ENCODE data around the gene SLC9A1. TPM values are rescaled to one million over a fixed set of nuclear protein-coding genes. Genes with fewer than 3 reads are reported as not detected.

SLC9A1 gene
- polyA plus RNA-seq, 4 donors, result 24.7 to 41.3 (median 40.7) TPM

GRCh38 chr1:27124405-27124804 is 30.5 kb downstream of the SLC9A1 start:
- Histone ChIP-seq H3K4me3 (ENCODE audit: low read depth in 1 of 3, low read length in 3 of 3) (no peak overlapping the region), H3K27me3 (ENCODE audit: control insufficient read depth in 3 of 3, insufficient read depth in 3 of 3, low read length in 3 of 3) (no peaks in the 10 kb centered on the region), H3K9me3 (ENCODE audit: control insufficient read depth in 2 of 2, insufficient read depth in 1 of 2, low read depth in 1 of 2, low read length in 1 of 2) (no peaks in the 10 kb centered on the region), H3K27ac (ENCODE audit: low read depth in 1 of 3, low read length in 2 of 3) (no peak overlapping the region), H3K36me3 (ENCODE audit: control insufficient read depth in 3 of 3, insufficient read depth in 2 of 3, low read depth in 1 of 3, low read length in 3 of 3) (peaks cover 0 to 45% (median 2%) of the 10 kb centered on the region in 3 donors), H3K4me1 (ENCODE audit: control insufficient read depth in 3 of 3, insufficient read depth in 2 of 3, low read depth in 1 of 3, low read length in 2 of 3) (peaks cover 2 to 8% (median 6%) of the 10 kb centered on the region in 3 donors)
- FAIRE-seq, result no peak
- WGBS, 3 donors, result 95 to 97% (median 97%) methylated on average over 3 of the region's 3 CpGs
- no peak for DNase-seq

- H3K9me3 ChIP-seq (ENCODE audit: control insufficient read depth in 2 of 2, insufficient read depth in 1 of 2, low read depth in 1 of 2, low read length in 1 of 2), result no peaks in the 10 kb centered on the region
- WGBS, 3 donors, result 11 to 45% (median 24%) methylated on average over 4 of the region's 4 CpGs
- peak; percentile 80 to 95 for DNase-seq
- H3K36me3 ChIP-seq (ENCODE audit: control insufficient read depth in 3 of 3, insufficient read depth in 2 of 3, low read depth in 1 of 3, low read length in 3 of 3), result peaks cover 0 to 42% (median 0%) of the 10 kb centered on the region in 3 donors
- H3K4me3 ChIP-seq (ENCODE audit: low read depth in 1 of 3, low read length in 3 of 3), result no peak overlapping the region
- peaks cover 5 to 15% (median 15%) of the 10 kb centered on the region in 3 donors for H3K4me1 ChIP-seq (ENCODE audit: control insufficient read depth in 3 of 3, insufficient read depth in 2 of 3, low read depth in 1 of 3, low read length in 2 of 3)
- no peak for FAIRE-seq
- peak overlapping the region in 2 of 3 donors; percentile 17 to 82 for H3K27ac ChIP-seq (ENCODE audit: low read depth in 1 of 3, low read length in 2 of 3)
- H3K27me3 ChIP-seq (ENCODE audit: control insufficient read depth in 3 of 3, insufficient read depth in 3 of 3, low read length in 3 of 3), result no peaks in the 10 kb centered on the region
Measured at GRCh38 chr1:27122652-27123051, 32.3 kb downstream of the SLC9A1 start.

- no peak overlapping the region for H3K4me3 ChIP-seq (ENCODE audit: low read depth in 1 of 3, low read length in 3 of 3)
- 63 to 76% (median 68%) methylated on average over 1 of the region's 1 CpG for WGBS, 3 donors
Measured at GRCh38 chr1:27120854-27121253, 34.1 kb downstream of the SLC9A1 start.

GRCh38 chr1:27118440-27118689 is 36.6 kb downstream of the SLC9A1 start:
- FAIRE-seq (no peak), DNase-seq (no peak)
- Histone ChIP-seq H3K9me3 (ENCODE audit: control insufficient read depth in 2 of 2, insufficient read depth in 1 of 2, low read depth in 1 of 2, low read length in 1 of 2) (no peaks in the 10 kb centered on the region), H3K4me1 (ENCODE audit: control insufficient read depth in 3 of 3, insufficient read depth in 2 of 3, low read depth in 1 of 3, low read length in 2 of 3) (peaks cover 13 to 37% (median 23%) of the 10 kb centered on the region in 3 donors), H3K4me3 (ENCODE audit: low read depth in 1 of 3, low read length in 3 of 3) (no peak overlapping the region), H3K36me3 (ENCODE audit: control insufficient read depth in 3 of 3, insufficient read depth in 2 of 3, low read depth in 1 of 3, low read length in 3 of 3) (peaks cover 0 to 28% (median 2%) of the 10 kb centered on the region in 3 donors), H3K27ac (ENCODE audit: low read depth in 1 of 3, low read length in 2 of 3) (peak overlapping the region; percentile 44 to 83 (median 61)), H3K27me3 (ENCODE audit: control insufficient read depth in 3 of 3, insufficient read depth in 3 of 3, low read length in 3 of 3) (no peaks in the 10 kb centered on the region)
- WGBS, 3 donors, result 79 to 97% (median 85%) methylated on average over 4 of the region's 4 CpGs

More at GRCh38 chr1:27120854-27121253, 34.1 kb downstream of the SLC9A1 start:
- FAIRE-seq, result no peak
- no peaks in the 10 kb centered on the region for H3K9me3 ChIP-seq (ENCODE audit: control insufficient read depth in 2 of 2, insufficient read depth in 1 of 2, low read depth in 1 of 2, low read length in 1 of 2)
- H3K27ac ChIP-seq (ENCODE audit: low read depth in 1 of 3, low read length in 2 of 3), result no peak overlapping the region
- H3K4me1 ChIP-seq (ENCODE audit: control insufficient read depth in 3 of 3, insufficient read depth in 2 of 3, low read depth in 1 of 3, low read length in 2 of 3), result peaks cover 13 to 27% (median 23%) of the 10 kb centered on the region in 3 donors
- no peaks in the 10 kb centered on the region for H3K27me3 ChIP-seq (ENCODE audit: control insufficient read depth in 3 of 3, insufficient read depth in 3 of 3, low read length in 3 of 3)
- no peak for DNase-seq
- peaks cover 0 to 24% (median 0%) of the 10 kb centered on the region in 3 donors for H3K36me3 ChIP-seq (ENCODE audit: control insufficient read depth in 3 of 3, insufficient read depth in 2 of 3, low read depth in 1 of 3, low read length in 3 of 3)

GRCh38 chr1:27117733-27118439 is 37.0 kb downstream of the SLC9A1 start:
- Histone ChIP-seq H3K4me1 (ENCODE audit: control insufficient read depth in 3 of 3, insufficient read depth in 2 of 3, low read depth in 1 of 3, low read length in 2 of 3) (peaks cover 13 to 37% (median 23%) of the 10 kb centered on the region in 3 donors), H3K36me3 (ENCODE audit: control insufficient read depth in 3 of 3, insufficient read depth in 2 of 3, low read depth in 1 of 3, low read length in 3 of 3) (peaks cover 0 to 33% (median 2%) of the 10 kb centered on the region in 3 donors), H3K4me3 (ENCODE audit: low read depth in 1 of 3, low read length in 3 of 3) (no peak overlapping the region), H3K9me3 (ENCODE audit: control insufficient read depth in 2 of 2, insufficient read depth in 1 of 2, low read depth in 1 of 2, low read length in 1 of 2) (no peaks in the 10 kb centered on the region), H3K27ac (ENCODE audit: low read depth in 1 of 3, low read length in 2 of 3) (peak overlapping the region; percentile 44 to 83 (median 61)), H3K27me3 (ENCODE audit: control insufficient read depth in 3 of 3, insufficient read depth in 3 of 3, low read length in 3 of 3) (no peaks in the 10 kb centered on the region)
- WGBS, 3 donors, result 36 to 61% (median 60%) methylated on average over 12 of the region's 12 CpGs
- no peak for FAIRE-seq
- DNase-seq, result peak in 1 of 2 donors; percentile 73

- DNase-seq, result no peak
- no peaks in the 10 kb centered on the region for H3K27me3 ChIP-seq (ENCODE audit: control insufficient read depth in 3 of 3, insufficient read depth in 3 of 3, low read length in 3 of 3)
- no peak overlapping the region for H3K4me3 ChIP-seq (ENCODE audit: low read depth in 1 of 3, low read length in 3 of 3)
- H3K36me3 ChIP-seq (ENCODE audit: control insufficient read depth in 3 of 3, insufficient read depth in 2 of 3, low read depth in 1 of 3, low read length in 3 of 3), result peaks cover 0 to 40% (median 2%) of the 10 kb centered on the region in 3 donors
- FAIRE-seq, result no peak
- peaks cover 11 to 38% (median 19%) of the 10 kb centered on the region in 3 donors for H3K4me1 ChIP-seq (ENCODE audit: control insufficient read depth in 3 of 3, insufficient read depth in 2 of 3, low read depth in 1 of 3, low read length in 2 of 3)
- peak overlapping the region; percentile 42 to 83 (median 76) for H3K27ac ChIP-seq (ENCODE audit: low read depth in 1 of 3, low read length in 2 of 3)
- H3K9me3 ChIP-seq (ENCODE audit: control insufficient read depth in 2 of 2, insufficient read depth in 1 of 2, low read depth in 1 of 2, low read length in 1 of 2), result no peaks in the 10 kb centered on the region
Measured at GRCh38 chr1:27116697-27117096, 38.2 kb downstream of the SLC9A1 start.

- H3K9me3 ChIP-seq (ENCODE audit: control insufficient read depth in 2 of 2, insufficient read depth in 1 of 2, low read depth in 1 of 2, low read length in 1 of 2), result no peaks in the 10 kb centered on the region
- 62 to 92% (median 75%) methylated on average over 3 of the region's 3 CpGs for WGBS, 3 donors
- no peak overlapping the region for H3K4me3 ChIP-seq (ENCODE audit: low read depth in 1 of 3, low read length in 3 of 3)
- DNase-seq (peak in 1 of 2 donors; percentile 24), FAIRE-seq (no peak)
- peaks cover 11 to 39% (median 19%) of the 10 kb centered on the region in 3 donors for H3K4me1 ChIP-seq (ENCODE audit: control insufficient read depth in 3 of 3, insufficient read depth in 2 of 3, low read depth in 1 of 3, low read length in 2 of 3)
- H3K27me3 ChIP-seq (ENCODE audit: control insufficient read depth in 3 of 3, insufficient read depth in 3 of 3, low read length in 3 of 3), result no peaks in the 10 kb centered on the region
- H3K36me3 ChIP-seq (ENCODE audit: control insufficient read depth in 3 of 3, insufficient read depth in 2 of 3, low read depth in 1 of 3, low read length in 3 of 3), result peaks cover 0 to 44% (median 2%) of the 10 kb centered on the region in 3 donors
- peak overlapping the region; percentile 42 to 83 (median 76) for H3K27ac ChIP-seq (ENCODE audit: low read depth in 1 of 3, low read length in 2 of 3)
Measured at GRCh38 chr1:27116232-27116631, 38.7 kb downstream of the SLC9A1 start.

- no peaks in the 10 kb centered on the region for H3K27me3 ChIP-seq (ENCODE audit: control insufficient read depth in 3 of 3, insufficient read depth in 3 of 3, low read length in 3 of 3)
- no peak for FAIRE-seq
- H3K4me3 ChIP-seq (ENCODE audit: low read depth in 1 of 3, low read length in 3 of 3), result no peak overlapping the region
- no peak for DNase-seq
- peaks cover 0 to 51% (median 2%) of the 10 kb centered on the region in 3 donors for H3K36me3 ChIP-seq (ENCODE audit: control insufficient read depth in 3 of 3, insufficient read depth in 2 of 3, low read depth in 1 of 3, low read length in 3 of 3)
- 87 to 89% (median 88%) methylated on average over 5 of the region's 5 CpGs for WGBS, 3 donors
- peak overlapping the region in 1 of 3 donors; percentile 83 for H3K27ac ChIP-seq (ENCODE audit: low read depth in 1 of 3, low read length in 2 of 3)
- H3K4me1 ChIP-seq (ENCODE audit: control insufficient read depth in 3 of 3, insufficient read depth in 2 of 3, low read depth in 1 of 3, low read length in 2 of 3), result peaks cover 11 to 39% (median 19%) of the 10 kb centered on the region in 3 donors
- no peaks in the 10 kb centered on the region for H3K9me3 ChIP-seq (ENCODE audit: control insufficient read depth in 2 of 2, insufficient read depth in 1 of 2, low read depth in 1 of 2, low read length in 1 of 2)
Measured at GRCh38 chr1:27114546-27114945, 40.4 kb downstream of the SLC9A1 start.

Data from small intestine (tissue), 7 donors.